ENCODE results near the gene PANK2. TPM values are rescaled to one million over a fixed set of nuclear protein-coding genes. Genes with fewer than 3 reads are reported as not detected.
"Not testable (repeated sequence)": the region's sequence is repeated elsewhere in the genome, so short reads cannot be mapped to it uniquely, and the experiment has no call there.

PANK2 gene
- 10 to 100 TPM; 45.0 to 67.0 (median 63.6) TPM for total RNA-seq
- 60.8 TPM for total RNA-seq (2013)
- 34.4 to 134 (median 79.4) reads per million in 29 experiments for total RNA-seq

DNA sequence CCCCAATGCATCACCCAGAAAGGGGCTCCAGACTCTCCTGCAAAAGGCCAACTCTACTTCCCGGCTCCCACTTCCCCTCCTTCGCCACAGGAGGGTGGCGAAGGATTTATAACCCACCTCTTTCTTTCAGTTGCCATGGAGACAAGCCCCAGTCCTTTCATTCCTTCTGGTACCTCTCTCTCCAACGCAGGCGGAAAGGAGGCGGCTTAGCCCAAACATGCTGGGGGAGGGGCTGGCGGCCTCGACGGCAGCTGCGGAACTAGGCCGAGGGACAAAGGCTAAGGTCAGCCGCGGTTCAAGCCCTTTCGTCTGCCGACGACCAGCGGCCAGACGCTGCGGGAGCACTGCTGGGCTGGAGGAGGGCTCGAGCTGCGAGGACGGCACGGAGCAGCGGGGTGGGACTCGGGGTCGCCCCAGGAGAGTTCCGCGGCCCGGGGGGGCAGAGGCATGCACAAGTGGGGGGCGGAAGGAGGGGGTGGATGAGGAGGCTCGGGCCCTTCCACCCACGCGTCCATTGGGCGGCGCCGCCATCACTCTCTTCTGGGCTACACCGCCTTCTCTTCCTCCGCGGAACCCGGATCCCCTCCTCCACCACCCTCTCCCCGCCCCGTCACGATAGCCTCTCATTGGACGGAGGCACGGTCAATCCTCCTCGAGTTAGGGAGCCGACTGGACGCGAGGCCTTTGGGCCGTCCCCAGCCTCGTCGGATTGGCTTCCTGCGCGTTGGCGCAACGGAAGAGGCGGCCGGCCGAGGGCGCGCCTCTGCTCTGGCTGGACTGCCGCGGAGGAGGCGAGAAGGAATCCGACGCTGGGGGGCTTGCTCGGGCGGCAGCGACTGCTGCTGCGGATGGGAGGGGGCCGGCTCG lies at the start of gene PANK2:
Gene PANK2 (plus strand): TSS at position 766 of the 867 bp plus-strand sequence.
- Mint-ChIP-seq H3K27me3 (no peaks in the 10 kb centered on the region), H3K4me1 (peaks cover 51 to 58% (median 54%) of the 10 kb centered on the region in 3 donors), H3K4me3 (peak within 1 kb of the TSS; percentile 98 to 99 (median 99)), H3K36me3 (peaks cover 18% of the 10 kb centered on the region), H3K27ac (peak within 1 kb of the TSS; percentile 97 to 99), H3K9me3 (no peaks in the 10 kb centered on the region)
- H3K27ac ChIP-seq (ENCODE audit: low read length), result peak within 1 kb of the TSS; percentile 73
- CTCF ChIA-PET, result no interaction called here
- peak; percentile 92 to 99 (median 97) for DNase-seq
- H3K36me3 ChIP-seq (ENCODE audit: control insufficient read depth in 2 of 2, extremely low read depth in 1 of 2, insufficient read depth in 1 of 2, low read length in 1 of 2), result peaks cover 0 to 2% of the 10 kb centered on the region in 2 donors
- WGBS (ENCODE audit: insufficient coverage), result under 1% methylated on average over 60 of the region's 72 CpGs
- H3K9me3 ChIP-seq, result no peaks in the 10 kb centered on the region
- peak within 1 kb of the TSS; percentile 82 to 87 for H3K4me3 ChIP-seq (ENCODE audit: control insufficient read depth in 1 of 2, extremely low read depth in 1 of 2, low read length in 1 of 2)
- no peaks in the 10 kb centered on the region for H3K27me3 ChIP-seq (replicated peaks in 1 of 2; ENCODE audit: control insufficient read depth in 2 of 2, extremely low read depth in 1 of 2, insufficient read depth in 2 of 2, low read length in 1 of 2)
- ATAC-seq (replicated peaks in 1 of 4), result peak; percentile 95 to 96 (median 96)
- POLR2A ChIA-PET, result no interaction called here
- peaks cover 15 to 40% of the 10 kb centered on the region in 2 experiments for H3K4me1 ChIP-seq (ENCODE audit: control insufficient read depth in 1 of 2, extremely low read depth in 1 of 2, insufficient read depth in 2 of 2, low read length in 2 of 2)

DNA sequence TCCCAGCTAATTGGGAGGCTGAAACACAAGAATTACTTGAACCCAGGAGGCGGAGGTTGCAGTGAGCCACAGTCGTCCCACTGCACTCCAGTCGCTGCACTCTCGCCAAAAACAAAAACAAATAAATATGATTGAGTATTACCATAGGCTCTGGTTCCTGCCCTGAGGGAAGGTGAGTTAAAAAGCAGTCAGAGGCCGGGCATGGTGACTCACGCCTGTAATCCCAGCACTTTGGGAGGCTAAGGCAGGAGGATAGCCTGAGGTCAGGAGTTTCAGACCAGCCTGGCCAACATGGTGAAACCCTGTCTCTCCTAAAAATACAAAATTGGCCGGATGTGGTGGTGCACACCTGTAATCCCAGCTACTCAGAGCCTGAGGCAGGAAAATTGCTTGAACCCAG lies 49.0 kb upstream of the PANK2 start:
- DNase-seq; H3K9me3 ChIP-seq; H3K4me1 ChIP-seq (ENCODE audit: control insufficient read depth in 1 of 2, extremely low read depth in 1 of 2, insufficient read depth in 2 of 2, low read length in 2 of 2); H3K4me3 Mint-ChIP-seq; POLR2A ChIA-PET; H3K4me3 ChIP-seq (ENCODE audit: control insufficient read depth in 1 of 2, extremely low read depth in 1 of 2, low read length in 1 of 2); H3K27me3 ChIP-seq (replicated peaks in 1 of 2; ENCODE audit: control insufficient read depth in 2 of 2, extremely low read depth in 1 of 2, insufficient read depth in 2 of 2, low read length in 1 of 2); H3K9me3 Mint-ChIP-seq; CTCF ChIA-PET; H3K27ac Mint-ChIP-seq; H3K27me3 Mint-ChIP-seq; H3K36me3 Mint-ChIP-seq; ATAC-seq (replicated peaks in 1 of 4); H3K27ac ChIP-seq (ENCODE audit: low read length); H3K36me3 ChIP-seq (ENCODE audit: control insufficient read depth in 2 of 2, extremely low read depth in 1 of 2, insufficient read depth in 1 of 2, low read length in 1 of 2): not testable (repeated sequence)
- no CpG with 5 or more reads among the region's 7 CpGs for WGBS (ENCODE audit: insufficient coverage)
- peaks cover under 1 to 10% (median 5%) of the 10 kb centered on the region in 3 donors for H3K4me1 Mint-ChIP-seq

DNA sequence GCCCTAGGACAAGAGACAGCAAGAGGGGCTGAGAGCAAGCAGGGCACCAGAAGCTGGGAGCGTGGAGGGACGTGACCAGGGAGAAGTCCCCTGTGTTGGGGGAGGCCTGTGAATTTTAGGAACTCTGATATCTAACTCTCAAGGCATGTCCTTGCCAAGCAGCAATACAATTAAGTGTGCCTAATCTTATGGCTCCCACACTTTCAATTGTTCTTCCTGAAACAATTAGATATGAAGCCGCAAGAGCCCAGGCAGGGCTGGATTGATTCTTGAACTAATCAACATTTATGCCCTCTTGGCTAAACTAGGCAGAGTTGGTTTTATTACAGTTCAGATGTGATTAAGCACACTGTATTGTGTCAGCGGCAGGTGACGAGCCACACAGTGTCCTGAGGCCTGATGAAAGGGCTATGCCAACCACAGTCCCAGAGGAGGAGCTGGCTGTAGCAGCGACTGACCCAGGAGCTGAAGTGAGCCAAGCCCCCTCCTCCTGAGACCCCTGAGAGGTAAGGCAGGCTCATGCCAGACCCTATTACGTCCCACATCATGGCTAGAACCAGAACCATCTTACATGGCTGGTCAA lies 46.7 kb upstream of the PANK2 start:
- ChIA-PET POLR2A (no interaction called here), CTCF (no interaction called here)
- H3K27me3 Mint-ChIP-seq, result no peaks in the 10 kb centered on the region
- no peak overlapping the region for H3K4me3 ChIP-seq (ENCODE audit: control insufficient read depth in 1 of 2, extremely low read depth in 1 of 2, low read length in 1 of 2)
- WGBS (ENCODE audit: insufficient coverage), result 100% methylated on average over 4 of the region's 7 CpGs
- peaks cover 7 to 16% of the 10 kb centered on the region in 2 experiments for H3K4me1 ChIP-seq (ENCODE audit: control insufficient read depth in 1 of 2, extremely low read depth in 1 of 2, insufficient read depth in 2 of 2, low read length in 2 of 2)
- no peaks in the 10 kb centered on the region for H3K36me3 Mint-ChIP-seq
- no peaks in the 10 kb centered on the region for H3K27me3 ChIP-seq (replicated peaks in 1 of 2; ENCODE audit: control insufficient read depth in 2 of 2, extremely low read depth in 1 of 2, insufficient read depth in 2 of 2, low read length in 1 of 2)
- no peak for ATAC-seq (replicated peaks in 1 of 4)
- H3K27ac ChIP-seq (ENCODE audit: low read length), result no peak overlapping the region
- no peak overlapping the region for H3K4me3 Mint-ChIP-seq
- H3K9me3 Mint-ChIP-seq, result no peaks in the 10 kb centered on the region
- no peak for DNase-seq
- H3K36me3 ChIP-seq (ENCODE audit: control insufficient read depth in 2 of 2, extremely low read depth in 1 of 2, insufficient read depth in 1 of 2, low read length in 1 of 2), result no peaks in the 10 kb centered on the region
- no peaks in the 10 kb centered on the region for H3K9me3 ChIP-seq
- peaks cover 6 to 14% (median 14%) of the 10 kb centered on the region in 3 donors for H3K4me1 Mint-ChIP-seq
- H3K27ac Mint-ChIP-seq, result no peak overlapping the region

DNA sequence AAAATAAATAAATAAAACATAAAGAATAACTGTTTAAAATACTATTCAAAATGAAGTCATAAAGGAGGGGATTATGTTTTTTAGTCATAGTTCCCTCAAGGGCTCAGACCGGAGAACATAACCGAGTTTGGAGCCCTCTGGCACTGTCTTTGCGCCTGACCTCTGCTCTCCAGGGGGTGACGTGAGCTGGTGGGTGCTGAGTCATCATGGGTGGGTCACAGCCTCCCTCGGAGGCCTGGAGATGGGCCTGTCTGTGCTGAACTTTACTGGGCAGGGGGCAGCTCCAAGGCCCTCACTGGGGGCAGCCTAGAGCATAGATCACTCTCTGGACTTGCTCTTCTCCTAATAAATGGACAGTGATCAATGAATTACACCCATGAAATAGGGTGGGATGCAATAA lies 45.7 kb upstream of the PANK2 start:
- no peak for ATAC-seq (replicated peaks in 1 of 4)
- H3K9me3 Mint-ChIP-seq, result no peaks in the 10 kb centered on the region
- H3K4me1 Mint-ChIP-seq, result peaks cover 17 to 24% (median 23%) of the 10 kb centered on the region in 3 donors
- Histone ChIP-seq H3K36me3 (ENCODE audit: control insufficient read depth in 2 of 2, extremely low read depth in 1 of 2, insufficient read depth in 1 of 2, low read length in 1 of 2) (no peaks in the 10 kb centered on the region), H3K9me3 (no peaks in the 10 kb centered on the region), H3K4me3 (ENCODE audit: control insufficient read depth in 1 of 2, extremely low read depth in 1 of 2, low read length in 1 of 2) (no peak overlapping the region), H3K4me1 (ENCODE audit: control insufficient read depth in 1 of 2, extremely low read depth in 1 of 2, insufficient read depth in 2 of 2, low read length in 2 of 2) (peaks cover 7 to 26% of the 10 kb centered on the region in 2 experiments), H3K27me3 (replicated peaks in 1 of 2; ENCODE audit: control insufficient read depth in 2 of 2, extremely low read depth in 1 of 2, insufficient read depth in 2 of 2, low read length in 1 of 2) (no peaks in the 10 kb centered on the region), H3K27ac (ENCODE audit: low read length) (no peak overlapping the region)
- H3K4me3 Mint-ChIP-seq, result no peak overlapping the region
- no peak for DNase-seq
- H3K27ac Mint-ChIP-seq, result no peak overlapping the region
- ChIA-PET CTCF (no interaction called here), POLR2A (no interaction called here)
- no peaks in the 10 kb centered on the region for H3K36me3 Mint-ChIP-seq
- H3K27me3 Mint-ChIP-seq, result no peaks in the 10 kb centered on the region
- WGBS (ENCODE audit: insufficient coverage), result 61% methylated on average over 3 of the region's 5 CpGs

DNA sequence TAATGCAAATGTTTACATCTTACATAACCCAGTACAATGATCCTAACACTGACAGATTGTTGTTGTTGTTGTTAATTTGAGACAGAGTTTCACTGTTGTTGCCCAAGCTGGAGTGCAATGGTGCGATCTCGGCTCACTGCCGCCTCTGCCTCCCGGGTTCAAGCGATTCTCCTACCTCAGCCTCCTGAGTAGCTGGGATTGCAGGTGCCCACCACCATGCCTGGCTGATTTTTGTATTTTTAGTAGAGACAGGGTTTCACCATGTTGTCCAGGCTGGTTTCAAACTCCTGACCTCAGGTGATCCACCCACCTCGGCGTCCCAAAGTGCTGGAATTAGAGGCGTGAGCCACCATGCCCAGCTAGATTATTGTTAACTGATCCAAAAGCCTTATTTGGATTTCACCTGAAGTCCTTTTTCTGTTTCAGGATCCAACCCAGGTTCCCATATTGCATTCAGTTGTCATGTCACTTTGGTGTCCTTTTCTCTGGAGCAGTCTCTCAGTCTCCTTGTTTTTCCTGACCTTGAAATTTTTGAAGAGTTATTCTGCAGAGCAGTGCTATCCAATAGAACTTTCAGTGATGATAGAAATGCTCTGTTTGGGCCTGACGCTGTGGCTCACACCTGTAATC lies 45.1 kb upstream of the PANK2 start:
- H3K27ac ChIP-seq (ENCODE audit: low read length); H3K27me3 ChIP-seq (replicated peaks in 1 of 2; ENCODE audit: control insufficient read depth in 2 of 2, extremely low read depth in 1 of 2, insufficient read depth in 2 of 2, low read length in 1 of 2); H3K36me3 ChIP-seq (ENCODE audit: control insufficient read depth in 2 of 2, extremely low read depth in 1 of 2, insufficient read depth in 1 of 2, low read length in 1 of 2); H3K36me3 Mint-ChIP-seq; POLR2A ChIA-PET; H3K27ac Mint-ChIP-seq; H3K9me3 ChIP-seq; H3K4me3 ChIP-seq (ENCODE audit: control insufficient read depth in 1 of 2, extremely low read depth in 1 of 2, low read length in 1 of 2); H3K27me3 Mint-ChIP-seq; ATAC-seq (replicated peaks in 1 of 4); CTCF ChIA-PET; DNase-seq; H3K9me3 Mint-ChIP-seq; H3K4me3 Mint-ChIP-seq: not testable (repeated sequence)
- peaks cover 23 to 29% (median 26%) of the 10 kb centered on the region in 3 donors for H3K4me1 Mint-ChIP-seq
- WGBS (ENCODE audit: insufficient coverage), result 97% methylated on average over 3 of the region's 9 CpGs
- peaks cover 4 to 31% of the 10 kb centered on the region in 2 experiments for H3K4me1 ChIP-seq (ENCODE audit: control insufficient read depth in 1 of 2, extremely low read depth in 1 of 2, insufficient read depth in 2 of 2, low read length in 2 of 2)

DNA sequence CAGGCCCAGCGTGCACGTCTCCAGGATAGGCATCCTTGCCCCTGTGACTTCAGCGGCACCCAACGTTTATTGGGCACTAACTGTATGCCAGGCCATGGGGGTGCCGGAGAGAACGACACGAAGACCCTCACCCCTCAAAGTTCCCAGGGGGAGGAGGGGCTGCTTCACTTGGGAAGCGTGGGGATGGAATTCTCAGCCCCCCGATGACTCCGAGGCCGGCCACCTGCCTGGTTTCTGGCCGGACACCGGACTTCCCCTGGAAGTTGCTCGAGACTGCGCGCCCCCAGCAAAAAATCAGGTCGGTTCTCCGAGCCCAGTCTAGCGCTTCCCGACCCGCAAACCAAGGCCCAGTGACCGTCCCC lies 42.8 kb upstream of the PANK2 start:
- H3K9me3 ChIP-seq, result no peaks in the 10 kb centered on the region
- no peaks in the 10 kb centered on the region for H3K9me3 Mint-ChIP-seq
- ATAC-seq (replicated peaks in 1 of 4) (peak in 1 of 4 experiments; percentile 8), DNase-seq (peak in 4 of 35 experiments; percentile 10 to 76 (median 38))
- H3K27me3 Mint-ChIP-seq, result no peaks in the 10 kb centered on the region
- ChIA-PET POLR2A (no interaction called here), CTCF (no interaction called here)
- no peaks in the 10 kb centered on the region for H3K36me3 ChIP-seq (ENCODE audit: control insufficient read depth in 2 of 2, extremely low read depth in 1 of 2, insufficient read depth in 1 of 2, low read length in 1 of 2)
- peak overlapping the region; percentile 85 to 90 (median 86) for H3K4me3 Mint-ChIP-seq
- H3K27me3 ChIP-seq (replicated peaks in 1 of 2; ENCODE audit: control insufficient read depth in 2 of 2, extremely low read depth in 1 of 2, insufficient read depth in 2 of 2, low read length in 1 of 2), result no peaks in the 10 kb centered on the region
- H3K4me1 ChIP-seq (ENCODE audit: control insufficient read depth in 1 of 2, extremely low read depth in 1 of 2, insufficient read depth in 2 of 2, low read length in 2 of 2), result peaks cover 2 to 27% of the 10 kb centered on the region in 2 experiments
- H3K27ac Mint-ChIP-seq, result peak overlapping the region; percentile 80 to 91
- H3K4me3 ChIP-seq (ENCODE audit: control insufficient read depth in 1 of 2, extremely low read depth in 1 of 2, low read length in 1 of 2), result peak overlapping the region; percentile 73 to 98
- 0% methylated on average over 17 of the region's 22 CpGs for WGBS (ENCODE audit: insufficient coverage)
- H3K36me3 Mint-ChIP-seq, result no peaks in the 10 kb centered on the region
- peak overlapping the region; percentile 84 for H3K27ac ChIP-seq (ENCODE audit: low read length)
- H3K4me1 Mint-ChIP-seq, result peaks cover 27 to 31% (median 27%) of the 10 kb centered on the region in 3 donors

Measured in T-cell (primary cell).